Activated CD8-positive, alpha-beta memory T cell treated with anti-CD3 and anti-CD28 coated beads for 36 hours (primary cell): ENCODE measurements around the gene EP300. TPM values are rescaled to one million over a fixed set of nuclear protein-coding genes. Genes with fewer than 3 reads are reported as not detected.

Experiments used
- CTCF ChIA-PET: fragments of 350-600 bp; sonication (Branson Sonifier 250); formaldehyde crosslinking; loops from one replicate; lab custom pipeline; 2021; ENCODE audit warnings: antibody characterized with exemption; lab: Charles Lee
- POLR2A ChIA-PET: fragments of 350-600 bp; sonication (Branson Sonifier 250); formaldehyde crosslinking; loops from one replicate; lab custom pipeline; 2021; ENCODE audit warnings: antibody characterized with exemption; lab: Charles Lee
- total RNA-seq, 2 experiments: library from RNA; stranded (reverse); gene quantifications; one replicate each; pipeline ENCODE4 v1.2.3, GENCODE V29; 2021

EP300 gene
- total RNA-seq, 2 experiments from 2014 or later = 45.5 to 48.3 TPM

DNA sequence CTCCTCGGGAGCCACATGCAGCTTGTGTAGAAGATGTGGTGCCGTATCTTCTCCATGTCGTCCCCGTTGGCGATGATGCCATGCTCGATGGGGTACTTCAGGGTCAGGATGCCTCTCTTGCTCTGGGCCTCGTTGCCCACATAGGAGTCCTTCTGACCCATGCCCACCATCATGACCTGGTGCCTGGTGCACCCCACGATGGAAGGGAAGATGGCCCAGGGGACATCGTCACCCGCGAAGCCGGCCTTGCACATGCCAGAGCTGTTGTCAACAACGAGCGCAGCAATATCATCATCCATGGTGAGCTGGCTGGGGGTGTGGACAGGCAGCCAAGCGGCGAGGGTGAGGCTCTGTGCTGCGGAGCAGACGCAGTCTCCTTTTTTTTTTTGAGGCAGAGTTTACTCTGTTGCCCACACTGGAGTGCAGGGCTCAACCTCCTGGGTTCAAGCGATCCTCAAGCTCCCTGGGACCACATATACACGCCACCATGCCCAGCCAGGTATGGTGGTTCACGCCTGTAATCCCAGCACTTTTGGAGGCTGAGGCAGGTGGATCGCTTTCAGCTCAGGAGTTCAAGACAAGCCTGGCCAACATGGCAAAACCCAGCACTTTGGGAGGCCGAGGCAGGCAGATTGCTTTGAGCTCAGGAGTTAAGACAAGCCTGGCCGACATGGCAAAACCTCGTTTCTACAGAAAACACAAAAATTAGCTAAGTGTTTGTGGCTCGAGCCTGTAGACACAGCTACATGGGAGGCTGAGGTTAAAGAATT is 17.3 kb upstream of the EP300 start:
- ChIA-PET CTCF (interaction anchor here (0.6 kb wide), 2 partner anchors 69 to 106 kb away, joined by 3 to 4 read pairs; no protein-coding TSS in a partner anchor), POLR2A (no interaction called here)

DNA sequence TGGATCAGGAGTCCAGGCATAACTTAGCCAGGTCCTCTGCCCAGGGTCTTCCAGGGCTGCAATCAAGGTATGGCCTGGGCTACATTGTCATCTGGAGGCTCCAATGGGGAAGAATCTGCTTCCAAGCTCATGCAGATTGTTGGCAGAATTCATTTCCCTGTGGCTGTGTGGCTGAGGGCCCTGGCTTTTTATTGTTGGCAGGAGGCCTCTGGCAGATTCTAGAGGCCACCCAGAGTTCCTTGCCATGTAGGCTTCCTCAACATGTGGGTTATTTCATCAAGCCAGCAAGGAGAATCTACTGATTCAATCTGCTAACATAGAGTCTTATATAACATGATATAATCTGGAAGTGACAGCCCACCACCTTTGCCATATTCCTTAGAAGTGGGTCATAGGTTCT is 16.4 kb upstream of the EP300 start:
- POLR2A ChIA-PET = no interaction called here
- CTCF ChIA-PET = no interaction called here

GRCh38 chr22:41076857-41077256 is 15.5 kb upstream of the EP300 start:
- CTCF ChIA-PET = no interaction called here
- POLR2A ChIA-PET = no interaction called here

DNA sequence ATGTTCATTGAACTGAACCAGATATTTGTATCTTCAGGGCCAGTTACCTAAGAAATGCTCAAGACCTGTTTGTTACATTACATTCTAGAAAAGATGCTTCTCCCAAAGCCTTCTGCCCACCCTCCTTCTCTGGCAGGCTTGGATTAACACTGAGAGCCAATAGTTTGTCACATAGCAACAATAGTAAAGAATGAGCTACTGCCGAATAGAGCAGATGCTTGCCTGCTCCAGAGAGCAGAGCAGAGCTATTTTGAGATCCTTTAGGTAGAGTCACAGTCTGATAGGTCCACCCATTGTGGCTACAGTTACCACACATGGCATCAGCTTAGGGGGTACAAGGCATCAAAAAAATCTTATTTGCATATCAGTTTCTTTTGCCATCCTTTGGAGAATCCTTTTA is 13.5 kb upstream of the EP300 start:
- ChIA-PET CTCF (no interaction called here), POLR2A (no interaction called here)

- CTCF ChIA-PET = no interaction called here
- POLR2A ChIA-PET = no interaction called here
Measured at GRCh38 chr22:41085842-41086241, 6.5 kb upstream of the EP300 start.

DNA sequence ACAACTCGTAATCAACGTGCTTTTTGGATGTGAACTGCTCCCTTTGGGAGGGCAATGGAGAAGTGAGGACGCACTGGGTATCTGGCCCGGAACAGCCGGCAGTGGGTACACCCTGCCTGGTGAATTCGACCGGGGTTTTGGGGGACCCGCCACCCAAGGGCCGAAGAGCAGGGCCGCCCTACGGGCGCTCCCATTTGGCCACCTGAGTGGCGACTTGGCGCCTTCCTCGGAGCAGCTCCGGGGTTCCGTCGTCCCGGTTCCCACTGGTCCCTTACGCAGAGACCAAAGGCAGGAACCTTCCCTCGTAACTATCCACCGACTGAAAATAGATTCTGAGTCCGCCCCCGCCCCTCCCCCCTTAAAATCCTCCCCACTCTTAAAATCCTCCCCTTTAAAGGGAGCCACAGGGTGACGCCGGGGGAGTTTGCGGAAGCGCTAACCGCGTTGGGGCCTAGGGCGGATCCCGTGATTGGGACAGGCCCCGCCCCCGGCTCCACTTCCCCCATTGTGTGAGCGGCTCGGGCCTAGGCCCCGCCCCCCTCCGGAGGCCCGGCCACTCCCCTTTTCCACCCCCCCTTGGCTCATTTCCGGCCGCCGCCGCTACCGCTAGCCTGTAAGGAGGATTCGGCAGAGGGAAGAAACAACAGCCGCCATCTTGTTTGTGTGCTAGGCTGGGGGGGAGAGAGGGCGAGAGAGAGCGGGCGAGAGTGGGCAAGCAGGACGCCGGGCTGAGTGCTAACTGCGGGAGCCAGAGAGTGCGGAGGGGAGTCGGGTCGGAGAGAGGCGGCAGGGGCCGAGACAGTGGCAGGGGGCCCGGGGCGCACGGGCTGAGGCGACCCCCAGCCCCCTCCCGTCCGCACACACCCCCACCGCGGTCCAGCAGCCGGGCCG is 1.0 kb upstream of the EP300 start:
- ChIA-PET POLR2A (interaction anchor here (0.6 to 3.5 kb wide), 3 partner anchors 15 to 140 kb away, joined by 8 to 24 read pairs (median 8); partner anchors contain the start of gene RBX1), CTCF (no interaction called here)

DNA sequence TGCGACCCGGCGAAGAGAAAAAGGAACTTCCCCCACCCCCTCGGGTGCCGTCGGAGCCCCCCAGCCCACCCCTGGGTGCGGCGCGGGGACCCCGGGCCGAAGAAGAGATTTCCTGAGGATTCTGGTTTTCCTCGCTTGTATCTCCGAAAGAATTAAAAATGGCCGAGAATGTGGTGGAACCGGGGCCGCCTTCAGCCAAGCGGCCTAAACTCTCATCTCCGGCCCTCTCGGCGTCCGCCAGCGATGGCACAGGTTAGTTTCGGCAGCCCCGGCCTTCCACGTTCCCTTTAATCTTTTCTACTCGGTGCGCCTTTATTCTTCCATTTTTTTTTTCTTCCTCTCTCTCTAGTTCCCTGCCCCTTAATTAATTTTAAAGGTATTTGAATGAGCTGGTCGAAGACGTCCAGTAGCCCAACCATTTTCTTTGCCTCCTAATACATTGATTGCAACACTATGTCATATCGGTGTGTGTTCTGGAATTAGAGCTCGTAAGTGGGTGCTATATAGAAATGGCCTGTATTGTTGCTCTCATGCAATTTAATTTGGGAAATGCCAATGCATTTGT is 537 bp downstream of the EP300 start:
- ChIA-PET POLR2A (interaction anchor here (0.6 to 3.5 kb wide), 4 partner anchors 13 to 141 kb away, joined by 7 to 24 read pairs (median 9); partner anchors contain the start of gene RBX1), CTCF (interaction anchor here (0.6 to 1.7 kb wide), 4 partner anchors 13 to 563 kb away, joined by 3 read pairs; no protein-coding TSS in a partner anchor)

GRCh38 chr22:41094041-41094593 is 1.7 kb downstream of the EP300 start:
- ChIA-PET POLR2A (interaction anchor here (0.8 to 3.5 kb wide), 3 partner anchors 12 to 142 kb away, joined by 3 to 24 read pairs (median 8); partner anchors contain the start of gene RBX1), CTCF (interaction anchor here (0.6 to 1.7 kb wide), 3 partner anchors 9 to 998 kb away, joined by 3 to 4 read pairs (median 3); no protein-coding TSS in a partner anchor)

DNA sequence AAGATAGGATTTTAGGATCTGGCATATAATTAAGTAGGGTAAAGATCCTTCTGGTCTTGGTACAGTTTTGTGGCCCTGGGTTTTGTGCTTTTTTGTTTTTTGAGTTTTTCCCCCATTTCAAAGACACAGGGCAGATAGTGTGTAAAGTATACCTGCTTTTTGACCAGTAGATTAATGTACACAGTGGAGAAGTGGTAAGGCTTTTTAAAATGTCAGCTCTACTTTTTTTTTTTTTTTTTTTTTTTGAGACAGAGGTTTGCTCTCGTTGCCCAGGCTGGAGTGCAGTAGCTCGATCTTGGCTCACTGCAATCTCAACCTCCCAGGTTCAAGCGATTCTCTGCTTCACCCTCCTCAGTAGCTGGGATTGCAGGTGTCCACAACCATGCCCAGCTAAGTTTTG is 4.0 kb downstream of the EP300 start:
- ChIA-PET CTCF (no interaction called here), POLR2A (interaction anchor here (0.6 kb wide), 2 partner anchors 14 to 1188 kb away, joined by 6 to 10 read pairs; no protein-coding TSS in a partner anchor)

DNA sequence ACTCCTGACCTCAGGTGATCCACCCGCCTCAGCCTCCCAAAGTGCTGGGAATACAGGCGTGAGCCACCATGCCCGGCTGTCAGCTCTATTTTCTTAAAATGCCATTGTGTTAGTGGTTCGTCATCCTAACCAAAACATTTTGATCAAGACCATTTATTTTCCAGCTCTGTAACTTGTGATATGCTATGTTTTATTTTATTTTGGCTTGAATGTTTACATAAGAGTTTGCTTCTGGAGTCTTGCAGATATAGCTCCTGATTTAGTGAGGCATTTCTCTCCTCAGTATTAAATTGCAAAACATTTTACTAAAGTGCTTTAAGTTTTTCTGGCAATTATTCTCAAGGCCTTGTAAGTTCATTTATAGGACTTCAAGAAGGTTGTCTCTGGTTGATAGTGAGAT is 4.4 kb downstream of the EP300 start:
- ChIA-PET CTCF (interaction anchor here (0.6 kb wide), 1 partner anchor 144 kb away, joined by 5 read pairs; no protein-coding TSS in a partner anchor), POLR2A (interaction anchor here (0.6 kb wide), 2 partner anchors 13 to 1187 kb away, joined by 6 to 10 read pairs; no protein-coding TSS in a partner anchor)

- ChIA-PET POLR2A (no interaction called here), CTCF (no interaction called here)
Measured at GRCh38 chr22:41099036-41099435, 6.6 kb downstream of the EP300 start.

- ChIA-PET POLR2A (interaction anchor here (0.6 to 1.7 kb wide), 2 partner anchors 14 to 154 kb away, joined by 8 to 11 read pairs; partner anchors contain the start of gene EP300), CTCF (interaction anchor here (0.7 to 1.6 kb wide), 3 partner anchors 13 to 208 kb away, joined by 3 to 4 read pairs (median 3); no protein-coding TSS in a partner anchor)
Measured at GRCh38 chr22:41106122-41106968, 14.0 kb downstream of the EP300 start.

GRCh38 chr22:41106969-41107325 is 14.6 kb downstream of the EP300 start:
- CTCF ChIA-PET = interaction anchor here (0.7 kb wide), 1 partner anchor 207 kb away, joined by 3 read pairs; no protein-coding TSS in a partner anchor

DNA sequence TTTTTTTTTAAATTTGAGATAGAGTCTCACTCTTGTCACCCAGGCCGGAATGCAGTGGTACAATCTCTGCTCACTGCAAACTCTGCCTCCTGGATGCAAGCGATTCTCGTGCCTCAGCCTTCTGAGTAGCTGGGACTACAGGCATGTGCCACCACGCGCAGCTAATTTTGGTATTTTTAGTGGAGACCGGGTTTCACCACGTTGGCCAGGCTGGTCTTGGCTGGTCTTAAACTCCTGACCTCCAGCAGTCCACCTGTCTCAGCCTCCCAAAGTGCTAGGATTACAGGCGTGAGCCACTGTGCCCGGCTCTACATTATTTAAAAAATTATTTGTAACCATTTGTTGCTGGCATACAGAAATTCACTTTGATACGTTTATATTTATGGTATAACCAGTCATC is 18.6 kb downstream of the EP300 start:
- ChIA-PET CTCF (no interaction called here), POLR2A (no interaction called here)

More at GRCh38 chr22:41106969-41107325, 14.6 kb downstream of the EP300 start:
- POLR2A ChIA-PET = interaction anchor here (1.7 kb wide), 1 partner anchor 14 kb away, joined by 8 read pairs; the partner anchor contains the start of gene EP300

DNA sequence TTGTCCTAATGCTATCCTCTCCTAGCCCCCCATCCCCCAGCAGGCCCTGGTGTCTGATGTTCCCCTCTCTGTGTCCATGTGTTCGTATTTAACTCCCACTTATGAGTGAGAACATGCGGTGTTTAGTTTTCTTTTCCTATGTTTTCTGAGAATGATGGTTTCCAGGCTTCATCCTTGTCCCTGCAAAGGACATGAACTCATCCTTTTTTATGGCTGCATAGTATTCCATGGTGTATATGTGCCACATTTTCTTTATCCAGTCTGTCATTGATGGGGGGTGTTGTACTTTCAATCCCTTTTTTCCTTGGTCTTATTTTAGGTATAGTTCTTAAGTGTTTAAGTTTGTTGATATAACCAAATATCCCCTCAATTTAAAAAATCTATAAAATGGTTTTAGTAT is 23.9 kb downstream of the EP300 start:
- ChIA-PET CTCF (no interaction called here), POLR2A (no interaction called here)

DNA sequence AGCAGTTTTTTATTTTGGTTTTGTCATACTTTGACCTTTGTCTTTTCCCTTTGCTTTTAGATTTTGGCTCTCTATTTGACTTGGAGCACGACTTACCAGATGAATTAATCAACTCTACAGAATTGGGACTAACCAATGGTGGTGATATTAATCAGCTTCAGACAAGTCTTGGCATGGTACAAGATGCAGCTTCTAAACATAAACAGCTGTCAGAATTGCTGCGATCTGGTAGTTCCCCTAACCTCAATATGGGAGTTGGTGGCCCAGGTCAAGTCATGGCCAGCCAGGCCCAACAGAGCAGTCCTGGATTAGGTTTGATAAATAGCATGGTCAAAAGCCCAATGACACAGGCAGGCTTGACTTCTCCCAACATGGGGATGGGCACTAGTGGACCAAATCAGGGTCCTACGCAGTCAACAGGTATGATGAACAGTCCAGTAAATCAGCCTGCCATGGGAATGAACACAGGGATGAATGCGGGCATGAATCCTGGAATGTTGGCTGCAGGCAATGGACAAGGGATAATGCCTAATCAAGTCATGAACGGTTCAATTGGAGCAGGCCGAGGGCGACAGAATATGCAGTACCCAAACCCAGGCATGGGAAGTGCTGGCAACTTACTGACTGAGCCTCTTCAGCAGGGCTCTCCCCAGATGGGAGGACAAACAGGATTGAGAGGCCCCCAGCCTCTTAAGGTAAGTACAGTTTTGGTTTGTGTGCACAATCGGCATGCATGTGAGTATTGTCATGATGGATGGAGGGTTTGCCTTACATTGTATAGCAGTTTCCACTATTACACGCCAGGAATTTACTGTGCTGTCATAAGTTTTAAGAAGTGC is 25.0 kb downstream of the EP300 start:
- ChIA-PET CTCF (no interaction called here), POLR2A (no interaction called here)

DNA sequence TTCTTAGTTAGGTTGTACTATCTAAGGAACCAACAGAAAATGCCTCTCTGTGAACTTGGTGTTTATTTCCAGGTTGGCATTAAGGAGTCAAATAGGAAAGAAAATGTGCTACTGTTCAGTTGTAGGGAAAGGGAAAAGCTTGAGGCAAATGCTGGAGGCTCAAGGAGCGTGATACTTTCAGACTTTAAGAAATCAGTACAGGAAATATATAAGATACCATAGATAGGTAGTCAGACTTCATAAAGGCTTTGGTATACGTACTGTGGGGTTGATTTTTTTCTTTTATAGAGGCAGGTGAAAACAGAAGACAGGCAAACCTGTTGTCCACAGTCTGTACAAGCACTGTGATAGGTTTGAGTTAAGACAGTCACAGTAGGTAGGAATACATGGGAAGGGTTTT is 30.8 kb downstream of the EP300 start:
- ChIA-PET POLR2A (no interaction called here), CTCF (interaction anchor here (0.8 kb wide), 1 partner anchor 201 kb away, joined by 3 read pairs; no protein-coding TSS in a partner anchor)
